Thoracic aorta (tissue), 2 donors: ENCODE data around the gene PCDH1. TPM values are rescaled to one million over a fixed set of nuclear protein-coding genes. Genes with fewer than 3 reads are reported as not detected.

Experiments used
- ATAC-seq: fragments of 150-250 bp; one replicate; pipeline ENCODE4 v1.8.0; 2017; ENCODE audit warnings: low read depth; ENCODE audit not compliant: insufficient number of reproducible peaks, low FRiP score
- DNase-seq: peaks from one replicate; pipeline ENCODE4 v3.0.0-alpha.2; 2020; ENCODE audit warnings: low spot score
- H3K27ac ChIP-seq, 2 donors: fragments of 200-600 bp; sonication (generic); 1 replicate in 1 of 2; 2 replicates in 1 of 2; pipeline ENCODE4 v1.5.1; 2016; ENCODE audit warnings: mild to moderate bottlenecking in 2 of 2, moderate library complexity in 2 of 2
- H3K27me3 ChIP-seq: fragments of 200-600 bp; sonication (generic); replicated peaks from 2 replicates; pipeline ENCODE4 v1.6.0; 2016; ENCODE audit warnings: mild to moderate bottlenecking; ENCODE audit not compliant: insufficient read depth
- H3K36me3 ChIP-seq: fragments of 200-600 bp; sonication (generic); one replicate; pipeline ENCODE4 v1.5.1; 2016
- H3K4me1 ChIP-seq, 2 donors: fragments of 200-600 bp; sonication (generic); 1 replicate in 1 of 2; 2 replicates in 1 of 2; pipeline versions ENCODE4 v1.5.1 to v1.6.0; 2016; ENCODE audit warnings: low read depth in 2 of 2, mild to moderate bottlenecking in 1 of 2; ENCODE audit not compliant: control insufficient read depth in 1 of 2
- H3K4me3 ChIP-seq: fragments of 200-600 bp; sonication (generic); 2 replicates; pipeline ENCODE4 v1.5.1; 2016; ENCODE audit warnings: mild to moderate bottlenecking
- H3K9me3 ChIP-seq: fragments of 200-600 bp; sonication (generic); 2 replicates; pipeline ENCODE4 v1.5.1; 2016
- total RNA-seq, 2 donors: library from RNA; depleted of rRNA; stranded (reverse); fragments of >200 nt; gene quantifications; one replicate each; pipeline versions ENCODE4 v1.1.0 to v1.2.3, GENCODE V29; 2016
- TF ChIP-seq, protein P1 (sequence below): fragments of 200-600 bp; sonication (generic); IDR thresholded peaks from one replicate; pipeline ENCODE4 v1.5.1; 2019; ENCODE audit warnings: antibody characterized with exemption

The PCDH1 gene
- total RNA-seq, 2 donors from 2014 or later: 24.6 to 43.4 TPM

- Histone ChIP-seq H3K36me3 (no peaks in the 10 kb centered on the region), H3K4me1 (peaks cover 0 to 8% of the 10 kb centered on the region in 2 donors), H3K9me3 (no peaks in the 10 kb centered on the region), H3K27me3 (no peaks in the 10 kb centered on the region), H3K4me3 (no peak overlapping the region), H3K27ac (no peak overlapping the region)
- TF ChIP-seq, protein P1, sequence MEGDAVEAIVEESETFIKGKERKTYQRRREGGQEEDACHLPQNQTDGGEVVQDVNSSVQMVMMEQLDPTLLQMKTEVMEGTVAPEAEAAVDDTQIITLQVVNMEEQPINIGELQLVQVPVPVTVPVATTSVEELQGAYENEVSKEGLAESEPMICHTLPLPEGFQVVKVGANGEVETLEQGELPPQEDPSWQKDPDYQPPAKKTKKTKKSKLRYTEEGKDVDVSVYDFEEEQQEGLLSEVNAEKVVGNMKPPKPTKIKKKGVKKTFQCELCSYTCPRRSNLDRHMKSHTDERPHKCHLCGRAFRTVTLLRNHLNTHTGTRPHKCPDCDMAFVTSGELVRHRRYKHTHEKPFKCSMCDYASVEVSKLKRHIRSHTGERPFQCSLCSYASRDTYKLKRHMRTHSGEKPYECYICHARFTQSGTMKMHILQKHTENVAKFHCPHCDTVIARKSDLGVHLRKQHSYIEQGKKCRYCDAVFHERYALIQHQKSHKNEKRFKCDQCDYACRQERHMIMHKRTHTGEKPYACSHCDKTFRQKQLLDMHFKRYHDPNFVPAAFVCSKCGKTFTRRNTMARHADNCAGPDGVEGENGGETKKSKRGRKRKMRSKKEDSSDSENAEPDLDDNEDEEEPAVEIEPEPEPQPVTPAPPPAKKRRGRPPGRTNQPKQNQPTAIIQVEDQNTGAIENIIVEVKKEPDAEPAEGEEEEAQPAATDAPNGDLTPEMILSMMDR: no peak
- DNase-seq: no peak
- no peak for ATAC-seq
Measured at GRCh38 chr5:141844414-141845097, 33.7 kb downstream of the PCDH1 start.

DNA sequence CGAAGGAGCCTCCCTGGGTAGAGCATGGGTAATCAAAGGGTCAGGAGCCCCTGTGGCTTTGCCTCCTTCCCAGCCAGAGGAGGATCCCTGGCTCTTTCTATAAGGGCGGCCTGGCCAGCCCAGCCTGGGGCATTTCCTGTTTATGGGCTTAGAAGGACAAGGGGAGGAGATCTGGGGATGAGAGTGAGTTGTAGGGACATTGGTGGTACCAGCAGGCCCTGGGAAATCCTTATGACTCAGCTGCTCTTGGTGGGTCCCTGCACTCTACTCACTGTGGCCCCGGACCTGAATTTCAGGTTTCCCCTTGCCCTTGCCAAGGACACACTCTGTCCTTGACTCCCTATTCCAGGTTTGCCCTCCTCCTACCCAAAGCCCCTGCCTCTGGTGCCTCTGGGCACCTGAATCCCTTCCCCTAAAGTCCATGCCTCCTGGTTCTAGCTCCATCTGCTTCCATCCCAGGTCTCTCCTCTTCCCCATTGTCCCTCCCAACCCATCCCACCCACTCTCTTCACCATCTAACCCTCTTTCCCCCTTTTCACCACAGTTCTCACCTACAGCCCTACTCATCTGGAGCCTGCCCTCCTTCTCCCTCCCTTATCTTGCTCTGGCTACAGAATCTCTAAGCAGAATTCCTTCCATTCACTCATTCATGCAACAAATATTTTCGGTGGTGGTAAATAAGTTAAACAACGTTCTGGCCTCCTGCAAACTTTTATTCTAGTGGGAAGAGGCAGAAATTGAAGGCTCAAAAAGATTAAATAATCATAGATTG lies 34.9 kb downstream of the PCDH1 start:
- no peaks in the 10 kb centered on the region for H3K4me1 ChIP-seq

GRCh38 chr5:141841378-141842180 lies 36.6 kb downstream of the PCDH1 start:
- H3K27me3 ChIP-seq: no peaks in the 10 kb centered on the region
- no peak for ATAC-seq
- H3K27ac ChIP-seq: no peak overlapping the region
- H3K4me1 ChIP-seq: peaks cover 0 to 1% of the 10 kb centered on the region in 2 donors
- no peaks in the 10 kb centered on the region for H3K36me3 ChIP-seq
- TF ChIP-seq, protein P1: no peak
- H3K9me3 ChIP-seq: no peaks in the 10 kb centered on the region
- no peak for DNase-seq
- H3K4me3 ChIP-seq: no peak overlapping the region

More for the DNA sequence above, 34.9 kb downstream of the PCDH1 start:
- H3K4me3 ChIP-seq: no peak overlapping the region
- no peak for DNase-seq
- H3K9me3 ChIP-seq: no peaks in the 10 kb centered on the region
- no peaks in the 10 kb centered on the region for H3K36me3 ChIP-seq
- TF ChIP-seq, protein P1: no peak
- no peak overlapping the region for H3K27ac ChIP-seq
- no peak for ATAC-seq
- no peaks in the 10 kb centered on the region for H3K27me3 ChIP-seq

- ATAC-seq (no peak), DNase-seq (no peak)
- peaks cover 2 to 8% of the 10 kb centered on the region in 2 donors for H3K4me1 ChIP-seq
- no peaks in the 10 kb centered on the region for H3K27me3 ChIP-seq
- TF ChIP-seq, protein P1: no peak
- no peaks in the 10 kb centered on the region for H3K36me3 ChIP-seq
- H3K9me3 ChIP-seq: no peaks in the 10 kb centered on the region
- H3K4me3 ChIP-seq: no peak overlapping the region
- no peak overlapping the region for H3K27ac ChIP-seq
Measured at GRCh38 chr5:141840826-141841360, 37.3 kb downstream of the PCDH1 start.
